GM12864 (cell line): ENCODE data around the gene COMMD10.

ENCODE experiments used
- DNase-seq: peaks from one replicate; pipeline ENCODE4 v3.0.0-alpha.2; 2011; ENCODE audit warnings: low read depth
- H3K4me3 ChIP-seq: 2 replicates; pipeline ENCODE4 v1.5.1; 2011; ENCODE audit warnings: mild to moderate bottlenecking, low read depth, low read length, control low read depth
- CTCF ChIP-seq: IDR thresholded peaks from 2 replicates; pipeline ENCODE4 v1.5.1; 2011; ENCODE audit warnings: low read depth, mild to moderate bottlenecking, moderate library complexity, low read length, control low read depth, inconsistent platforms; ENCODE audit errors: missing control alignments

Gene COMMD10

GRCh38 chr5:116135344-116135743 lies 50.5 kb downstream of the COMMD10 start:
- TF ChIP-seq CTCF: no peak
- H3K4me3 ChIP-seq: no peak overlapping the region
- peak; percentile 36 for DNase-seq

DNA sequence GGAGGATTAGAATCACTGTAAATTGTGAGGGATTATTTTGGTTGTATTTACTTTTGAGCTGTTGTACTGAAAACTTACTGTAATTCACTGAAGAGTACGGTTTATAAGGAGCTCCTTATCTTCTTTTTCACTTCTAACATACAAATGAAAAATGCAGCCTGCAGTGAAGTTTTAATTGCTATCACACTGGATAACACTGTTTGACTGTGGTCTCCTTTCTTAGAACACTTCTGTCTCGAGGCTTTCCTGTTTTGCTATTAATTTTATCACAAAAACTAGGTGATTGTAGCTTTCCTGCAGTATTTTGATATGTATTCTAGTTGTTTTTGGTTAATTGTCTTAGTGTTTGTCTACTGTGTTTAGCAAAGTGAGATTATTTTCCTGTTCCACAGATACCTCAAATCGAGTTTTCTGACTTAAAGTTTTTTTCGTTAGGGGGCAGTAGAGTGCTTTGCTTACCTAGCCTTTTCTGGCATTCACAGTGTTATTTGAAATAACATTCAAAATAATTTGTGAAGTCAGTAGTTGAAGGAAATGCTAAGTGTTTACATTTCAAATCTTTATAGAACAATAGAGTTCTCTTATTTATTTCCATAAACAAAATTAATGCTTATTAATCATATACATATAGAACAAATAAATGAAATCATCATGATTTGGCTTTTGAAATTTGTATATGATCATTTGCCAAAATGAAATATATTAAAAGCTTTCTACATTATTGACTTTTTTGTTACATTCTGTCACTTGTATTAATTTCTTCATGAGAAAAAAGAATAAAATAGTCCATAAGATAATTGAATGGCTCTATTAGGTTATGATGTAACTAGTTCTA lies 52.9 kb downstream of the COMMD10 start:
- no peak overlapping the region for H3K4me3 ChIP-seq
- DNase-seq: peak; percentile 16
- TF ChIP-seq CTCF: peak; percentile 63

GRCh38 chr5:116142495-116142894 lies 57.7 kb downstream of the COMMD10 start:
- no peak overlapping the region for H3K4me3 ChIP-seq
- DNase-seq: no peak
- no peak for TF ChIP-seq CTCF

DNA sequence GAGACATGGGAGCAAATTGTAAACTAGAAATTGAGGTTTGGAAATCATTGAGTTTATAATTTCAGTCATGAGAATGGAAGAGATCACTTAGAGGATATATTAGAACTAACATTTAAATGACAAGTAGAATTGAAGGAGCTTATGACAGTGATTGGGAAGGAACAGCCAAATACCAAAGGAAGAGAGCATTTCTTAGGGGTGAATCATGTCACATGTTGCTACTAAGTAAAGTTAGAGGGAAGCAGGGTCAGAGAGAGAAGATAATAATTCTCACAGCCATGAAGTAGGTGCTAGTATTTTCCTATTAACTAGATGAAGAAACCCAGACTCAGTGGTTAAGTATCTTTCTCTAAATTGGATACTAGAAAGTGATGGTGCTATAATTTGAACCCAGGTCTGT lies 59.3 kb downstream of the COMMD10 start:
- TF ChIP-seq CTCF: no peak
- H3K4me3 ChIP-seq: no peak overlapping the region
- DNase-seq: no peak

- TF ChIP-seq CTCF: no peak
- no peak for DNase-seq
- H3K4me3 ChIP-seq: no peak overlapping the region
These were observed 60.2 kb downstream of the COMMD10 start for GRCh38 chr5:116144991-116145390.

DNA sequence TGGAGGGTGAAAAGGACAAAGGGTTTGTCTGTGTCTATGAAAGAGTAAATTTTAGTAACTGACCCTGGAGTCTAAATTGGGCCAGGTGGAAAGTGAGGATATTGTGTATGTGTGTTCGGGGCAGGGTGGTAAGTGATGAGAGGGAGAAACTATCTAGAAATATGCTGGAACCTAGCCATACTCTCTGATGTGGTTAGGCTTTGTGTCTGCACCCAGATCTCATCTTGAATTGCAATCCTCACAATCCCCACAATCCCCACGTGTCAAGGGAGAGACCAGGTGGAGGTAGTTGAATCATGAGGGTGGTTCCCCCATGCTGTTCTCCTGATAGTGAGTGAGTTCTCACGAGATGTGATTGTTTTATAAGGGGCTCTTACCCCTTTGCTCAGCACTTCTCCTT lies 60.6 kb downstream of the COMMD10 start:
- H3K4me3 ChIP-seq: no peak overlapping the region
- DNase-seq: no peak
- no peak for TF ChIP-seq CTCF

- no peak overlapping the region for H3K4me3 ChIP-seq
- DNase-seq: no peak
- TF ChIP-seq CTCF: no peak
These were observed 67.3 kb downstream of the COMMD10 start for GRCh38 chr5:116152169-116152568.
